Neural cell (in vitro differentiated cells): Measurements from ENCODE around the gene NRSN2. TPM values are rescaled to one million over a fixed set of nuclear protein-coding genes. Genes with fewer than 3 reads are reported as not detected.
A peak's percentile ranks its signal among the peaks of the same experiment; 100 is the strongest.

Experiments
- H2AFZ ChIP-seq: fragments of 200-600, 300-800 bp; sonication (generic), shearing (Covaris generic); 2 replicates; pipeline ENCODE4 v1.6.0; 2014; ENCODE audit warnings: low read depth, mild to moderate bottlenecking, antibody characterized with exemption, low read length, moderate library complexity
- H3F3A ChIP-seq: fragments of 200-600 bp; shearing (Covaris generic); 2 replicates; pipeline ENCODE4 v1.6.1; 2016; ENCODE audit warnings: mild to moderate bottlenecking, moderate library complexity, mixed read lengths, antibody characterized with exemption, low read length; ENCODE audit not compliant: insufficient read depth, poor library complexity, severe bottlenecking
- H3K27ac ChIP-seq: fragments of 200-600, 300-800 bp; sonication (generic), shearing (Covaris generic); 2 replicates; pipeline ENCODE4 v1.5.1; 2014; ENCODE audit warnings: mild to moderate bottlenecking, low read length, moderate library complexity
- H3K27me3 ChIP-seq: fragments of 300-800, 200-600 bp; sonication (generic), shearing (Covaris generic); 2 replicates; pipeline ENCODE4 v1.6.0; 2014; ENCODE audit warnings: mild to moderate bottlenecking, low read depth, low read length, moderate library complexity; ENCODE audit not compliant: insufficient read depth
- H3K36me3 ChIP-seq: fragments of 300-800, 200-600 bp; sonication (generic), shearing (Covaris generic); 2 replicates; pipeline ENCODE4 v1.5.1; 2014; ENCODE audit warnings: mild to moderate bottlenecking, antibody characterized with exemption, low read length, moderate library complexity; ENCODE audit not compliant: insufficient read depth
- H3K4me2 ChIP-seq: fragments of 300-800, 200-600 bp; sonication (generic), shearing (Covaris generic); 2 replicates; pipeline ENCODE4 v1.6.0; 2014; ENCODE audit warnings: mild to moderate bottlenecking, low read length
- H3K4me3 ChIP-seq: fragments of 300-800, 200-600 bp; sonication (generic), shearing (Covaris generic); 2 replicates; pipeline ENCODE4 v1.5.1; 2014; ENCODE audit warnings: mild to moderate bottlenecking, low read length, moderate library complexity
- H3K79me2 ChIP-seq: fragments of 200-600 bp; shearing (Covaris generic); replicated peaks from 2 replicates; pipeline ENCODE4 v1.6.0; 2014; ENCODE audit warnings: mild to moderate bottlenecking, low read length, moderate library complexity; ENCODE audit not compliant: insufficient read depth
- H3K9ac ChIP-seq: fragments of 300-800, 200-600 bp; sonication (generic), shearing (Covaris generic); 2 replicates; pipeline ENCODE4 v1.6.1; 2016; ENCODE audit warnings: mild to moderate bottlenecking, low read length, mixed read lengths
- H3K9me2 ChIP-seq: fragments of 200-600 bp; shearing (Covaris generic); 2 replicates; pipeline ENCODE4 v1.6.1; 2016; ENCODE audit warnings: mild to moderate bottlenecking, low read length, mixed read lengths; ENCODE audit not compliant: insufficient read depth
- H3K9me3 ChIP-seq: fragments of 200-600, 300-800 bp; sonication (generic), shearing (Covaris generic); 2 replicates; pipeline ENCODE4 v1.6.1; 2016; ENCODE audit warnings: mild to moderate bottlenecking, mixed run types, low read length, moderate library complexity, mixed read lengths
- H4K20me1 ChIP-seq: fragments of 200-600 bp; shearing (Covaris generic); 2 replicates; pipeline ENCODE4 v1.6.1; 2016; ENCODE audit warnings: mild to moderate bottlenecking, mixed run types; ENCODE audit not compliant: insufficient read depth
- EP300 ChIP-seq: fragments of 450-650 bp; conservative IDR thresholded peaks from 2 replicates; pipeline ENCODE4 v1.6.1; 2014; ENCODE audit warnings: antibody characterized with exemption, mild to moderate bottlenecking, moderate library complexity; ENCODE audit not compliant: poor library complexity, severe bottlenecking
- EZH2 ChIP-seq: fragments of 200-600, 300-800 bp; shearing (Covaris generic), sonication (generic); IDR thresholded peaks from 2 replicates; pipeline ENCODE4 v1.6.1; 2014; ENCODE audit warnings: antibody characterized with exemption, low read length, borderline replicate concordance, mild to moderate bottlenecking; ENCODE audit not compliant: insufficient read depth, poor library complexity, severe bottlenecking
- MXI1 ChIP-seq: fragments of 450-650 bp; conservative IDR thresholded peaks from 2 replicates; pipeline ENCODE4 v1.6.1; 2014; ENCODE audit warnings: antibody characterized with exemption, mild to moderate bottlenecking; ENCODE audit not compliant: poor library complexity, severe bottlenecking
- POLR2AphosphoS5 ChIP-seq: IDR thresholded peaks from 2 replicates; pipeline ENCODE4 v1.6.1; 2012
- RAD21 ChIP-seq: fragments of 450-650 bp; conservative IDR thresholded peaks from 2 replicates; pipeline ENCODE4 v1.6.1; 2014; ENCODE audit warnings: antibody characterized with exemption, mild to moderate bottlenecking, moderate library complexity
- SMC3 ChIP-seq: fragments of 450-650 bp; conservative IDR thresholded peaks from 2 replicates; pipeline ENCODE4 v1.6.1; 2014; ENCODE audit warnings: antibody characterized with exemption, mild to moderate bottlenecking, moderate library complexity; ENCODE audit not compliant: poor library complexity
- TAF1 ChIP-seq: IDR thresholded peaks from 2 replicates; pipeline ENCODE4 v1.6.1; 2012; ENCODE audit warnings: low read depth
- polyA plus RNA-seq: library from polyadenylated mRNA; depleted of rRNA; stranded (reverse); fragments of >200 nt; gene quantifications from 2 replicates; pipeline ENCODE4 v1.2.3, GENCODE V29; 2014
- TF ChIP-seq, protein P1 (sequence below): IDR thresholded peaks from 2 replicates; pipeline ENCODE4 v1.6.1; 2012; ENCODE audit warnings: borderline replicate concordance
- TF ChIP-seq, protein P2 (sequence below): fragments of 450-650 bp; IDR thresholded peaks from 2 replicates; pipeline ENCODE4 v1.5.1; 2014; ENCODE audit warnings: antibody characterized with exemption, mild to moderate bottlenecking, moderate library complexity; ENCODE audit not compliant: poor library complexity, severe bottlenecking

The NRSN2 gene
- polyA plus RNA-seq, 1 donor from 2014 or later, result 19.6 TPM

DNA sequence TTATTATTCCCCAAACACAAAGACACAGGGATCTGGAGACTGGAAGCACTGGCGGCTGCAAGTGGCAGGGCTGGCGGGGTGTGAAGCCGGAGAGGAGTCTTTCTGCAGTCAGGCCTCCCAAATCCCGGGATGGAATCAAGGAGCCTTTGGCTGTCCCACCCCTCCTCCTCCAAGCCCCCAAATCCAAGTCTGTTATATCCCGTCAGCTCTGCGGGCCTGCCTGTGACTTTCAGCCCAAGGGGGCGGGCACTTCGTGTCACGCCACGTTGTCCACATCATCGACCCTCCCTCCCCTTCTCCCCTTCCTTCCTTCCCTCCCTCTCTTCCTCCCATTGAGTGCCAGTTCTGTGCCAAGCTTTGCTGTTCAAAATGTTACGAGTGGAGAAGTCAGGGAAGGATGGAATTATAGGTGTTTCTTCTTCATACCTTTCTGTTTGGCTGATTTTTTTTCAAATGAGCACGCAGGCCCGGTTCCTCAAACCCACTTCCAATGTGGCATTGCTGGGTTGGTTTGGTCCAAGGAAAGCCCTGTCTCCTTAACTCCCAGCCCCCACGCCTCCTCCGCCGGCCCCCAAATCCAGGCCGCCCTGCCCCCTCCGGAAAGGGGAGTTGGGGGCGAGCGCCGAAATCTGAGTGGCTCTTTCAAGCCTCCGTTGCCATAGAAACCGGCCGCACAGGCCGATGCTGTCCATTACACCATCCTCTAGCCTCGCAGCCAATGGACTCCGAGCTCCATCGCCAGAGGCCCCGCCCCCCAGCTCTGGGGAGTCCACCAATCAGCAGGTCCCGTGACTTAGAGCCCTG, 36.9 kb upstream of the NRSN2 start:
- H3K9ac ChIP-seq, result peak overlapping the region; percentile 95
- TF ChIP-seq, protein P1, sequence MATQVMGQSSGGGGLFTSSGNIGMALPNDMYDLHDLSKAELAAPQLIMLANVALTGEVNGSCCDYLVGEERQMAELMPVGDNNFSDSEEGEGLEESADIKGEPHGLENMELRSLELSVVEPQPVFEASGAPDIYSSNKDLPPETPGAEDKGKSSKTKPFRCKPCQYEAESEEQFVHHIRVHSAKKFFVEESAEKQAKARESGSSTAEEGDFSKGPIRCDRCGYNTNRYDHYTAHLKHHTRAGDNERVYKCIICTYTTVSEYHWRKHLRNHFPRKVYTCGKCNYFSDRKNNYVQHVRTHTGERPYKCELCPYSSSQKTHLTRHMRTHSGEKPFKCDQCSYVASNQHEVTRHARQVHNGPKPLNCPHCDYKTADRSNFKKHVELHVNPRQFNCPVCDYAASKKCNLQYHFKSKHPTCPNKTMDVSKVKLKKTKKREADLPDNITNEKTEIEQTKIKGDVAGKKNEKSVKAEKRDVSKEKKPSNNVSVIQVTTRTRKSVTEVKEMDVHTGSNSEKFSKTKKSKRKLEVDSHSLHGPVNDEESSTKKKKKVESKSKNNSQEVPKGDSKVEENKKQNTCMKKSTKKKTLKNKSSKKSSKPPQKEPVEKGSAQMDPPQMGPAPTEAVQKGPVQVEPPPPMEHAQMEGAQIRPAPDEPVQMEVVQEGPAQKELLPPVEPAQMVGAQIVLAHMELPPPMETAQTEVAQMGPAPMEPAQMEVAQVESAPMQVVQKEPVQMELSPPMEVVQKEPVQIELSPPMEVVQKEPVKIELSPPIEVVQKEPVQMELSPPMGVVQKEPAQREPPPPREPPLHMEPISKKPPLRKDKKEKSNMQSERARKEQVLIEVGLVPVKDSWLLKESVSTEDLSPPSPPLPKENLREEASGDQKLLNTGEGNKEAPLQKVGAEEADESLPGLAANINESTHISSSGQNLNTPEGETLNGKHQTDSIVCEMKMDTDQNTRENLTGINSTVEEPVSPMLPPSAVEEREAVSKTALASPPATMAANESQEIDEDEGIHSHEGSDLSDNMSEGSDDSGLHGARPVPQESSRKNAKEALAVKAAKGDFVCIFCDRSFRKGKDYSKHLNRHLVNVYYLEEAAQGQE, result peak; percentile 73
- TF ChIP-seq TAF1 (peak; percentile 88), EZH2 (no peak), MXI1 (peak; percentile 72), POLR2AphosphoS5 (peak; percentile 72), RAD21 (peak; percentile 8), EP300 (peak; percentile 74), SMC3 (peak; percentile 7)
- TF ChIP-seq, protein P2, sequence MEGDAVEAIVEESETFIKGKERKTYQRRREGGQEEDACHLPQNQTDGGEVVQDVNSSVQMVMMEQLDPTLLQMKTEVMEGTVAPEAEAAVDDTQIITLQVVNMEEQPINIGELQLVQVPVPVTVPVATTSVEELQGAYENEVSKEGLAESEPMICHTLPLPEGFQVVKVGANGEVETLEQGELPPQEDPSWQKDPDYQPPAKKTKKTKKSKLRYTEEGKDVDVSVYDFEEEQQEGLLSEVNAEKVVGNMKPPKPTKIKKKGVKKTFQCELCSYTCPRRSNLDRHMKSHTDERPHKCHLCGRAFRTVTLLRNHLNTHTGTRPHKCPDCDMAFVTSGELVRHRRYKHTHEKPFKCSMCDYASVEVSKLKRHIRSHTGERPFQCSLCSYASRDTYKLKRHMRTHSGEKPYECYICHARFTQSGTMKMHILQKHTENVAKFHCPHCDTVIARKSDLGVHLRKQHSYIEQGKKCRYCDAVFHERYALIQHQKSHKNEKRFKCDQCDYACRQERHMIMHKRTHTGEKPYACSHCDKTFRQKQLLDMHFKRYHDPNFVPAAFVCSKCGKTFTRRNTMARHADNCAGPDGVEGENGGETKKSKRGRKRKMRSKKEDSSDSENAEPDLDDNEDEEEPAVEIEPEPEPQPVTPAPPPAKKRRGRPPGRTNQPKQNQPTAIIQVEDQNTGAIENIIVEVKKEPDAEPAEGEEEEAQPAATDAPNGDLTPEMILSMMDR, result no peak

DNA sequence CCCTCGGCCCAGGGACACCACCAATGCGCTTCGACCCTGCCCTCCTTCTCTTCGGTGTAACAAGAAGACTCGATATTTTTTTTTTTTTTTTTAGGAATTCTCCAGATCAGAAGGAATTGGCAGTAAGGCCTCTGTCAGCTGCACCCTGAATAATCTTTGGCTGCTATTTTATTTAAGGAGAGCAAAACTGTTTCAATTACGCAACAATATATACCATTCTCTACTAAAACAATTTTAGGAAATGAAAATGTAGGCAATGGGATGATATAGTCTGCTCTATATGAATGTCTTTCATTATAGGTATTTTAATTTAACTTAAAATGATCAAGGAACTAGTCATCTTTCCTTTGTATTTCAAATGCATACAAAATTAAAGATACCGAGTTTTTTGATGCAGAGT, 36.3 kb upstream of the NRSN2 start:
- Histone ChIP-seq H4K20me1 (no peaks in the 10 kb centered on the region), H3K4me2 (peak overlapping the region; percentile 81), H3K9me3 (no peaks in the 10 kb centered on the region), H3K79me2 (peaks cover 4% of the 10 kb centered on the region), H3K9ac (peak overlapping the region; percentile 61), H3K9me2 (no peaks in the 10 kb centered on the region), H3K27ac (peak overlapping the region; percentile 98), H2AFZ (peak overlapping the region; percentile 23), H3K27me3 (no peaks in the 10 kb centered on the region), H3F3A (peaks cover 20% of the 10 kb centered on the region), H3K4me3 (peak overlapping the region; percentile 71), H3K36me3 (no peaks in the 10 kb centered on the region)
- TF ChIP-seq EZH2, result no peak
- TF ChIP-seq MXI1, result no peak
- TF ChIP-seq SMC3, result no peak
- TF ChIP-seq, protein P2, result no peak

More for the DNA sequence above, 36.9 kb upstream of the NRSN2 start:
- Histone ChIP-seq H3K9me3 (no peaks in the 10 kb centered on the region), H3K4me3 (peak overlapping the region; percentile 71), H3K36me3 (no peaks in the 10 kb centered on the region), H3K79me2 (peaks cover 4% of the 10 kb centered on the region), H3F3A (peaks cover 20% of the 10 kb centered on the region), H3K27ac (peak overlapping the region; percentile 98), H3K4me2 (peak overlapping the region; percentile 96), H3K27me3 (no peaks in the 10 kb centered on the region), H4K20me1 (no peaks in the 10 kb centered on the region), H3K9me2 (no peaks in the 10 kb centered on the region), H2AFZ (peak overlapping the region; percentile 84)
